HG03457 (cell line): ENCODE data around the gene SEC24A.
"Not testable (repeated sequence)": the region's sequence is repeated elsewhere in the genome, so short reads cannot be mapped to it uniquely, and the experiment has no call there.

Experiments used
- ATAC-seq: cut with Tn5 transposase; IDR thresholded peaks from one replicate; pipeline ENCODE4 v1.9.1; 2021; ENCODE audit warnings: moderate number of reproducible peaks; ENCODE audit not compliant: unreplicated experiment

SEC24A gene

DNA sequence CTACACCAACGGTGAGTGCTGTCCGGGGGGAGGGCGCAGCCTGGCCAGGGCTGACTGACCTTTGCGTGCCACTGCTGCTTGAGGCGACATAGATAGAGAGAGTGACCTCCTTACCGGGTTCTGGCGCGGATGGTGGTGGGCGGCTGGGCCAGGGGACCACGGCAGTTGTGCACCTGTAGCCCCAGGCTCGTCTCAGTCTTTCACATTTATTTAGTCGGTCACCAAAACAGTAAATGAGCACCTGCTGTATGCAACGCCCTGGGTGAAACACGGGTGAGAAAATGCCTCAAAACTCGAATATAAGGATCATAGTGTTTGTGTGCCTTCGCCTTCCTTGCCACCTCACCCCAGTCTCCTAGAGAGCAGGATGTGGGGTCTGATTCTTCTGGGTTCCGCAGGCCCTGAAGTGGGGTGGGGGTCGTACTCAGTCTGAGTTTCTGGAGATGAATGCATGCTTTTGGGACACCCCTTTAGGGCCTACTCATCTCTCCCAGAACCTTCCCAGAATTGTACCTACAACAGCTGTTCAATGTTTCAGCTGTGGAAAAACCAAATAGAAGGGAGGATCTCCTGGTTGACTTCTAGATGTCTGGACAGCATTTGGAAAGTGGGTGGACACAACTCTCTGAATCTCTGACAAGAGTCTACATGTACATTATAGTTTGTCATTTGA, 714 bp downstream of the SEC24A start:
- ATAC-seq: no peak

DNA sequence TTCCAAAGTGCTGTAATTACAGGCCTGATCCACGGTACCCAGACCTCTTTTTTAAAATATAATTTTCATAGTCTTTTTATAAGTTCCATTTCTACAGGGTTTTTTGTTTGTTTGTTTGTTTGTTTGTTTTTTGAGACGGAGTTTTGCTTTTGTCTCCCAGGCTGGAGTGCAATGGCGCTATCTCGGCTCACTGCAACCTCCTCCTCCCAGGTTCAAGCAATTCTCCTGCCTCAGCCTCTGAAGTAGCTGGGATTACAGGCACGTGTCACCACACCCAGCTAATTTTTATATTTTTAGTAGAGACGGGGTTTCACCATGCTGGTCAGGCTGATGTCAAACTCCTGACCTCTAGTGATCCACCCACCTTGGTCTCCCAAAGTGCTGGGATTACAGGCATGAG, 2.1 kb downstream of the SEC24A start:
- not testable (repeated sequence) for ATAC-seq

DNA sequence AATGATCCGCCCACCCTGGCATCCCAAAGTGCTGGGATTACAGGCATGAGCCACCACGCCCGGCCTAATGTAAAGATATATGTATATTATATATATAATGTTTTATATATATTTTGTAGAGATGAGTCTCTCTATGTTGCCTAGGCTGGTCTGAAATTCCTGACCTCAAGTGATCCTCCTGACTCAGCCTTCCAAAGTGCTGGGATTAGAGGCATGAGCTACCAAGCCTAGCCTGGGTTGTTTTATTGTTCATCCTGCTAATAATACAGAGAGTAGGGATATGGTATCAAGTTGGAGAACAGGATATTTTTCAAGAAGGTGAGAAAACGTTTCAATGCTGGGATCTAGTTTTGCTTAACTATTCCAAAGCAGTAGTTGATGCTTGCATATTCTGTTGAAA, 2.9 kb downstream of the SEC24A start:
- no peak for ATAC-seq

DNA sequence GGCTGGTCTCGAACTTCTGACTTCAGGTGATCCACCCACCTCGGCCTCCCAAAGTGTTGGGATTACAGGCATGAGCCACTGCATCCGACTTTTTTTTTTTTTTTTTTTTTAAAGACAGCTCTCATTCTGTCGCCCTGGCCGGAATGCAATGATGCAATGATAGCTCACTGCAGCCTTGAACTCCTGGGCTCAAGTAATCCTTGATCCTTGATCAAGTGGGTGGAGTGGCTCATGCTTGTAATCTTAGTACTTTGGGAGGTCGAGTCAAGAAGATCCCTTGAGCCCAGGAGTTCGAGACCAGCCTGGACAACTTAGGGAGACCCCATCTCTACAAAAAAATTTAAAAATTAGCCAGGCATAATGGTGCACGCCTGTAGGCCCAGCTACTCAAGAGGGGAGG, 8.1 kb downstream of the SEC24A start:
- no peak for ATAC-seq

DNA sequence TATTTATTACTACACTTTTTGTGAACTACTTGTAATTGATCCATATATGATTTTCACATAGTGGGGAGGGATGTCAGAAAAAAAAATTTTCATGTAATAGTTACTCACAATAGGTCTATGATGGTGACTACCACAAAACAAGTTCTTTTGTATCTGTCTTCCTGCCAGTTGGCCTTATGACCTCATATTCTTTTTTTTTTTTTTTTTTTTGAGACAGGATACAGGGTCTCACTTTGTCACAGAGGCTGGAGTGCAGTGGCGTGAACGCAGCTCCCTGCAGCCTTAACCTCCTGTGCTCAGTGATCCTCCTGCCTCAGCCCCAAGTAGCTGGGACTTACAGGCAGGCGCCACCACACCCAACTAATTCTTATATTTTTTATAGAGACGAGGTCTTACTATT, 10.9 kb downstream of the SEC24A start:
- no peak for ATAC-seq

DNA sequence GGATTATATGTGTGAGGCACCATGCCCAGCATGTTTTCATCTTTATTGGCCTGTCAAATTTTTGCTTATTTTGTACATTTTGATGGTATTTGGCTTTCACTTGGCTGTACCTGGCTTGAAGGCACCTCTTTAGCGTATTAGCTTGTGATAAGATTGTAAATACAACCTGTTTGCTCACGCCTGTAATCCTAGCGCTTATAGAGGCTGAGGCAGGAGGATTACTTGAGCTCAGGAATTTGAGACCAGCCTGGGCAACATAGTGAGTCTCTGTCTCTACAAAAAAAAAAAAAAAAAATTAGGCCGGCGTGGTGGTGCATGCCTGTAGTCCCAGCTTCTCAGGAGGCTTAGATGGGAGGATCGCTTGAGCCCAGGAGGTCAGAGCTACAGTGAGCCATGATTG, 11.3 kb downstream of the SEC24A start:
- no peak for ATAC-seq

DNA sequence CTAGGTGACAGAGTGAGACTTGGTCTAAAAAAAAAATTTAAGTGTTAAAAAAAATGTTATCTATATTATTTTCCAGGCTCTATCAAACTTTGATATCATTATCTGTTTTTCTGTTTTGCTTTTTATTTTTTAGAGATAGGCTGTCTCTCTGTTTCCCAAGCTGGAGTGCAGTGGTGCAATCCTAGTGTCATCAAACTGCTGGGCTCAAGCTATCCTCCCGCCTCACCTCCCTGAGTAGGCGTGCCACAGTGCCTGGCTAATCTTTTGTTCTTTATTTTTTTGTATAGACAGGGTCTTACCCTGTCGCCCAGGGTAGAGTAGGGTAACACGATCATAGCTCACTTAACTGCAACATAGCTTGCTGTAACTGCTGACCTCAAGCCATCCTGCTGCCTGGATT, 14.4 kb downstream of the SEC24A start:
- ATAC-seq: no peak

DNA sequence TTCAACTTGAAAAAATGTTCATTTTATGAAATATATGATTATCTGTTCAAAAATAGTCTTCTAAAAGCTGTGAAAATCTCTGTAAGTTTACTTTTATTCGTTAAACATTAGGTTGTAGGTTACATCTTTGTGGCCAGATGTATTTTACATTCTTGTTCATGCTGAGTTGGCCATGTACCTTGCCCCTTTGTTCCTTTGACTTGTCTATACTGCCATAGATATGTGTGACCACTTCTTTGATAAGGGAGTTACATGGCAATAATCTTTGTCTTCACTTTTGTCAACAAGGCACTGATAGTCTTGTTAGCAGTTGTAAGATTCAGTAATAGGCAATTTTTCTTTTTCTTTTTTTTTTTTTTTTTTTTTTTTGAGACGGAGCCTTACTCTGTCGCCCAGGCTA, 15.9 kb downstream of the SEC24A start:
- ATAC-seq: no peak

DNA sequence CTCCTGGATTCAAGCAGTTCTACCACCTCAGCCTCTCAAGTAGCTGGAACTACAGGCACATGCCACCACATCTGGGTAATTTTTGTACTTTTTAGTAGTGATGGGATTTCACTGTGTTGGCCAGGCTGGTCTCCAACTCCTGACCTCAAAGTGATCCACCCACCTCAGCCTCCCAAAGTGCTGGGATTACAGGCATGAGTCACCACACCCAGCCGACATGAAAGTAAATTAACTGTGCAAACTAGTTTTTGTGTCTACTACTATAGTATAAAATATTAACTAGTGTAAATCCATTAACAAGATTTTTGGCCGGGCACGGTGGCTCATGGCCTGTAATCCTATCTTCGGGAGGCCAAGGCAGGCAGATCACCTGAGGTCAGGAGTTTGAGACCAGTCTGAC, 25.0 kb downstream of the SEC24A start:
- not testable (repeated sequence) for ATAC-seq

DNA sequence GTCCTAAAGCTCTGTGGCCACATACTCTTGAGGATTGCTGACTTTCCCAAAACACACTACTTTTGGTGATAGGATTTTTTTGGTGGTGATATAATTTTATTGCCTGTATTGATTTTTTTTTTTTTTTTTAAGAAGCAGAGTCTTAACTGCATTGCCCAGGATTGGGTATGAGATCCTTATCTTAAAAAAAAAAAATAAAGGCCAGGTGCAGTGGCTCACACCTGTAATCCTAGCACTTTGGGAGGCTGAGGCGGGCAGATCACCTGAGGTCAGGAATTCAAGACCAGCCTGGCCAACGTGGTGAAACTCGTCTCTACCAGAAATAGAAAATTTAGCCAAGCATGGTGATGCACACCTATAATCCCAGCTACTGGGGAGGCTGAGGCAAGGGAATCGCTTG, 28.8 kb downstream of the SEC24A start:
- ATAC-seq: not testable (repeated sequence)

DNA sequence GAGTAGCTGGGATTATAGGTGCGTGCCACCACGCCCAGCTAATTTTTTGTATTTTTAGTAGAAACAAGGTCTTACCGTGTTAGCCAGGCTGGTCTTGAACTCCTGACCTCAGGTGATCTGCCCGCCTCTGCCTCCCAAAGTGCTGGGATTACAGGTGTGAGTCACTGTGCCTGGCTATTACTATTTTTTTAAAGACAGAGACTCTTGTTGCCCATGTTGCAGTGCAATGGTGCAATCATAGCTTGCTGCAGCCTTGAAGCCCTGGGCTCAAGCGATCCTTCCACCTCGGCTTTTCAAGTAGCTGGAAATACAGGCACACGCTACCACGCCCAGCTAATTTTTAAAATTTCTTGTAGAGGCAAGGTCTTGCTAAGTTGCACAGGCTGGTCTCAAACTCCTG, 41.6 kb downstream of the SEC24A start:
- not testable (repeated sequence) for ATAC-seq

DNA sequence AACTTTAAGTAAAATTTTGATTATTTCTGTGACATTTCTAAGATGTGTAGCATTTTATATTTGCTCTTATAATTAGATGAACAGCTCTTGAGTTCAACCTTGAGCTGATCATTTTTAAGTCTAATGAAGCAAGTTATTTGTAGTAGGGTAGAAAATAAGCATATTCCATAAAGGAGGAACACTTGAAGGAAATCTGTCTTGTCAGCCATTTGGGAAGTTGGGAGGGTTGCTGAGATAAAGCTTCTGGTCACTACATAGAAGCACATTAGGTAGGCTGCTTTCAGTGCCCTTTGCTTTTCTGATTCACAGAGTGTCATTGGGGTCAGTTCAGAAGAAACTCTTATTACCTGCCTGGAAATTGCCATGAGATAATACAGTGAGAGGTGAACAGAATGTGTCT, 44.1 kb downstream of the SEC24A start:
- no peak for ATAC-seq

DNA sequence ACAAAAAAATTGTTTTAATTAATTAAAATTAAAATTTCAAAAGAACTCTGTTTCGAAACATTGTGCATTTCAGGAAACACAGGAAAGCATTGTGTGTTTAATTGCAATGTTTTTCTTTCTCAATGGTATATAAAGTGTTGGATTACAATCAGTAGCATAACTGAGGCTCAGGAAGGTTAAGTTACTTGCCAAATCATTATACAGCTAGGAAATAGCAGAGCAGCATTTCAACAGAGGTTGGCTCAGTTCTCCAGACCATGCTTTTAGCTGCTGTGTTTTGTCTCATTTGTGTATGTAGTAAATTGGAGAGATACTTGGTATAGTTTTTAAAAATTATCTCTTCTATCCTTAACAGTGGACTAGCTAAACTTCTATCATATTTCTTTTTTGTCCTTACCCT, 59.7 kb downstream of the SEC24A start:
- ATAC-seq: no peak

DNA sequence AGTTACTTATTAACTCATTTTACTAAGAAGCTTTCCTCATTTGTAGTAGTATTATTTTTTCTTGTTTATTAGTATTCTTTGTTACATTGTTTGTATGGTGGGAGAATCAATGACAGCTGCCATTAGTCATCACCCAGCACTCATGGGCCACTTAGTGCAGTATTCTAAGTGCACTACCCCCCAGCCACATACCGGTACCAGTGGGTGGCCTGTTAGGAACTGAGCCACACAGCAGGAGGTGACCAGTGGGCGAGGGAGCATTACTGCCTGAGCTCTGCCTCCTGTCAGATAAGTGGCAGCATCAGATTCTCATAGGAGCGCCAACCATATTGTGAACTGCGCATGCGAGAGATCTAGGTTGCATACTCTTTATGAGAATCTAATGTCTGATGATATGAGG, 65.5 kb downstream of the SEC24A start:
- no peak for ATAC-seq

DNA sequence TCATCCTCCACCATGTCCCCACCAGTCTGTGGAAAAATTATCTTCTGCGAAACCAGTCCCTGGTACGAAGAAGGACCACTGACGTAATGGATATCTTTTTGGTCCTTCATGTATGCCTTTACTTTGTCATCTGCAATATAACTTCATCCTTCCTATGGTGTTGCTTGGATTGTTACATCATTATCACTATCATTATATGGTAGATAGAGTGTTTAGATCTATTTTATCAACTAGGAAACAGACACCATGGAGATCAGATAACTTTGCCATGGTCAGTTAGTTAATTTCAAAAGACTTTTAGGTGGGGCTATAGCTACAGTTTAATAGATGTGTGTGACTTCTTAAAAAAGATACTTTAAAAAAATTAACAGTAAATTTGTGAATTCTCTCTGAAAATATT, 66.0 kb downstream of the SEC24A start:
- ATAC-seq: no peak

DNA sequence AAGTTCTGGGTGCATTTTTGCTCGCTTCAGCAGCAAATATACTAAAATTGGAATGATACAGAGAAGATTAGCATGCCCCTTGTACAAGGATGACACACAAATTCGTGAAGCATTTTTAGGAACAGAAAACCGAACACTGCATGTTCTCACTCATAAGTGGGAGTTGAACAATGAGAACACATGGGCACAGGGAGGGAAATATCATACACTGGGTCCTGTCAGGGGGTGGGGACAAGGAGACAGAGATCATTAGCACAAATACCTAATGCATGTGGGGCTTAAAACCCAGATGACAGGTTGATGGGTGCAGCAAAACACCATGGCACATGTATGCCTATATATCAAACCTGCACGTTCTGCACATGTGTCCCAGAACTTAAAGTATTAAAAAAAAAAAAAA, 66.9 kb downstream of the SEC24A start:
- ATAC-seq: not testable (repeated sequence)

DNA sequence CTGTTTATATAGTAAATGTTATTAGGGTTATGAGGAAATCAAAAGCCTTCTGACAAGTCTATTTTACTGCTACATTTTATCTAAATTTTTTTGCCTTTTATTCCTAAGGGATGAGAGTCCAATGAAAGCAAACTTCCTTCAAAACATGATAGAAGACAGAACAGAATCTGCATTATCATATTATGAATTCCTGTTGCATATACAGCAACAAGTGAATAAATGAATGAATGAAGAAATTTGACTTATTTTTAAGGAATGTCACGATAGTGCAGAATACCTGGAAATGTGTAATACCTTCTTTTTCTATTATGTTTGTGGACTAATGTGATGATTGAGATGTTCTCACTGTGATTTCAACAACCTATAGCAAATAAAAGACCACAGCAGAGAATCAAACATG, 76.3 kb downstream of the SEC24A start:
- ATAC-seq: no peak

DNA sequence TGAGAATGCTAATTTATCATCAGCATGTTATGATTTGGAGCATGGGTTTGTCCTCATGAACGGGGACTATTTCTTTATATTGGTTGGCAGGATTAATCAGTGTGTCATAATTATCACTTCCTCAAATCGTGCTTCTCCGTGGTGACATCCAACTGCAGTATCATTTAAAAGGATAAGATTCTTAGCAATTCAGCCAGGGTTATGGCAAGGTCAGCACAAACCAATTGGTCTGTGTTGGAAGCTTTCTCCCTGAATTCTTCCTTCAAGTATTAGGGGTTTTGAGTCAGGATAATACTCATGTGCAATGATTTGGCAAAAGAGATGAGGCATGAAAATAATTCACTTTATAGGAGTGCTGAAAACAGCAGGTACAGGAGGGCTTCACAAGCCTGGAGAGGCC, 84.2 kb downstream of the SEC24A start:
- no peak for ATAC-seq

DNA sequence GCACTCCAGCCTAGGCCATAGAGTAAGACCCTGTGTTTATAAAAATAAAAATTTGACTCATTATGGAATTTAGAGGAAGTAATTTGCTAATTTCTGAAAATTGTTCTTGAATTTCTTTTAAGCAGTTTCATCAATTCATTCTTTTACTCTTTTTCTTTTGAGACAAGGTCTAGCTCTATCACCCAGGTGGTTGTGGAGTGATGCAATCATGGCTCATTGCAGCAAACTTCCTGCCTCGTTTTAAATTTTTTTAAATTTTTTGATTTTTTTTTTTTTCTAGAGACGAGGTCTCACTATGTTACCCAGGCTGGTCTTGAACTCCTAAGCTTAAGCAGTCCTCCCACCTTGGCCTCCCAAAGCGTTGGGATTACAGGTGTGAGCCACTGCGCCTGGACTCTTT, 86.7 kb downstream of the SEC24A start:
- no peak for ATAC-seq

DNA sequence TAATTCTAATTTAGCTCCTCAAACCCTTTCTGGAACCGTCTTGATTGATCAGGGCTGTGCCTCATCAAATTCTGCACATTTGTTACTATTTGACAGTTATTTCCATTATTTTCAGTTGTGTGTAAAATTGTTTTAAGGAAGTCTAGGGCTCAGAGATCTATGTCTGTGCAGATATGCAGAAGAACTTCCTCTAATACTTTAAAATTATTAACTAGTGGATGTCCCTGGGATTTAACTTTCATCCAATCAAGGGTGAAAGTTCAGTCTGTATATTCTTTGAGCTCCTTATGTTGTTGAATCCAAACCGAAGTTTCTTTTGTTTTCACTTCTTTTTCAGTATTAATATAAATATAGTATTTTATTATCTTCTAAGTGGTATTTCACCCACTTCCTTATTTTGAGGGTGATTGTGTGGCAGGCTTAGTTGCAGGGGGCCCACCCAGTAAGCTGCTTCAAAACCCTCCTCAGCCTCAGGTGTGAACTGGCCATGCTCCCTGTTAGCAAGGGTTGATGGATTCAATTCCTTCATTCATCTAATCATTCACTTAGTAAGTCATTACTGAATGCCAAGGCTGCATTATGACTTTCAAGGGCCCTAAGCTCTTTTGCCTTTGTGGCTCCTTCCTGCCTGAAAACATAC, 87.7 kb downstream of the SEC24A start:
- ATAC-seq: no peak

DNA sequence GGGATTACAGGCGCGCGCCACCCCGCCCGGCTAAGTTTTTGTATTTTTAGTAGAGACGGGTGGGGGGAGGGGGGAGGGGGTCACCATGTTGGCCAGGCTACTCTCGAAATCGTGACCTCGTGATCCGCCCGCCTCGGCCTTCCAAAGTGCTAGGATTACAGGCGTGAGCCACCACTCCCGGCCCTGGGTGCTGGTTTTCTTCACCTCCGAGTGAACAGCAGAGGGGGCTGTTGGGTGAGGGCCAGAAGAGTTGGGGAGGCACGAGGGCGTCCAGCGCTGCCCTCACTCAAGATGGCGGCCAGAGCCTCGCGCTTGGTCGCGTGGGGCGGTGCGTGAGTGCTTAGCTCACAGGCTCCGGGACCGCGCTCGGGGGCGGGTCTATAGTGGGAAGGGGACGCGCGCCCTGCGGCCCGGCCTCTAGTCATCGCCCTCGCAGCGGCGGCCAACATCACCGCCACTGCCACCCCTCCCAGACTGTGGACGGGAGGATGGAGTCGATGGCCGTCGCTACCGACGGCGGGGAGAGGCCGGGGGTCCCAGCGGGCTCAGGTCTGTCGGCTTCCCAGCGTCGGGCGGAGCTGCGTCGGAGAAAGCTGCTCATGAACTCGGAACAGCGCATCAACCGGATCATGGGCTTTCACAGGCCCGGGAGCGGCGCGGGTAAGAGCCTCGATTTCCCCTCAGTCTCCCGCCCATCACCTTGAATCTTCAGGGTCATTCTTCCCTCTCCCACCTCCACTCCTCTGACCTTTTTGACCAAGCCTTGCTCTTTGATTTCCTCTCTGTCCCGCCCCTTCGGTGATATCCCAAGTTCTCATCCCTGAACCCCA, 89.8 kb downstream of the SEC24A start, which contains the start of gene CAMLG:
TSS of gene CAMLG (plus strand) at position 416 of the 830 bp plus-strand sequence. CDS start at position 489, 73 bp downstream.
- peak; percentile 89 for ATAC-seq
